H9 (cell line): ENCODE data around the gene CAVIN1. TPM values are rescaled to one million over a fixed set of nuclear protein-coding genes. Genes with fewer than 3 reads are reported as not detected.

Source experiments
- DNase-seq: peaks from one replicate; pipeline ENCODE4 v3.0.0-alpha.2; 2017
- H2AFZ ChIP-seq: one replicate; pipeline ENCODE4 v1.6.1; 2013; ENCODE audit warnings: mild to moderate bottlenecking, low read length, control low read depth, moderate library complexity
- H2AK5ac ChIP-seq: 2 replicates; pipeline ENCODE4 v1.6.1; 2013; ENCODE audit warnings: low read length, control low read depth, mixed read lengths; ENCODE audit not compliant: insufficient read length
- H2BK120ac ChIP-seq: one replicate; pipeline ENCODE4 v1.6.1; 2013; ENCODE audit warnings: low read depth, mild to moderate bottlenecking, low read length, control low read depth, inconsistent platforms; ENCODE audit not compliant: poor library complexity, severe bottlenecking
- H2BK12ac ChIP-seq: 2 replicates; pipeline ENCODE4 v1.6.1; 2013; ENCODE audit warnings: low read length, control low read depth, mixed read lengths, low read depth; ENCODE audit not compliant: insufficient read length
- H2BK15ac ChIP-seq: 2 replicates; pipeline ENCODE4 v1.6.1; 2013; ENCODE audit warnings: low read depth, low read length, control low read depth
- H2BK20ac ChIP-seq: one replicate; pipeline ENCODE4 v1.6.1; 2013; ENCODE audit warnings: low read depth, mild to moderate bottlenecking, low read length, control low read depth, inconsistent platforms; ENCODE audit not compliant: poor library complexity, severe bottlenecking
- H2BK5ac ChIP-seq: 2 replicates; pipeline ENCODE4 v1.6.1; 2013; ENCODE audit warnings: low read length, control low read depth, mixed read lengths; ENCODE audit not compliant: insufficient read length
- H3K14ac ChIP-seq: 2 replicates; pipeline ENCODE4 v1.6.1; 2013; ENCODE audit warnings: low read length, control low read depth; ENCODE audit not compliant: insufficient read depth
- H3K18ac ChIP-seq: 2 replicates; pipeline ENCODE4 v1.6.1; 2013; ENCODE audit warnings: low read depth, mild to moderate bottlenecking, mixed read lengths, low read length, control low read depth; ENCODE audit not compliant: insufficient read length
- H3K23ac ChIP-seq: 2 replicates; pipeline ENCODE4 v1.6.1; 2013; ENCODE audit warnings: low read length, control low read depth, mixed read lengths, low read depth; ENCODE audit not compliant: insufficient read length
- H3K23me2 ChIP-seq: 2 replicates; pipeline ENCODE4 v1.6.1; 2013; ENCODE audit warnings: low read depth, mild to moderate bottlenecking, mixed read lengths, low read length, control low read depth; ENCODE audit not compliant: insufficient read length, poor library complexity, severe bottlenecking
- H3K27ac ChIP-seq: 2 replicates; pipeline ENCODE4 v1.5.1; 2013; ENCODE audit warnings: low read length, control low read depth, mixed read lengths, low read depth; ENCODE audit not compliant: insufficient read length
- H3K27me3 ChIP-seq: 2 replicates; pipeline ENCODE4 v1.6.1; 2013; ENCODE audit warnings: low read length, control low read depth, inconsistent platforms; ENCODE audit not compliant: insufficient read depth
- H3K4ac ChIP-seq: 2 replicates; pipeline ENCODE4 v1.6.1; 2013; ENCODE audit warnings: low read depth, mild to moderate bottlenecking, control low read depth, inconsistent platforms, low read length, moderate library complexity
- H3K4me1 ChIP-seq: 2 replicates; pipeline ENCODE4 v1.6.1; 2013; ENCODE audit warnings: low read length, control low read depth, inconsistent platforms; ENCODE audit not compliant: insufficient read depth
- H3K4me2 ChIP-seq: 2 replicates; pipeline ENCODE4 v1.6.1; 2013; ENCODE audit warnings: low read length, control low read depth, mixed read lengths; ENCODE audit not compliant: insufficient read length, insufficient read depth
- H3K56ac ChIP-seq: 2 replicates; pipeline ENCODE4 v1.6.1; 2013; ENCODE audit warnings: low read depth, mild to moderate bottlenecking, mixed read lengths, low read length, control low read depth; ENCODE audit not compliant: insufficient read length
- H3K79me1 ChIP-seq: 2 replicates; pipeline ENCODE4 v1.6.1; 2013; ENCODE audit warnings: low read depth, mild to moderate bottlenecking, moderate library complexity, low read length, control low read depth, inconsistent platforms; ENCODE audit not compliant: insufficient read depth, poor library complexity, severe bottlenecking
- H3K79me2 ChIP-seq: 2 replicates; pipeline ENCODE4 v1.6.1; 2013; ENCODE audit warnings: low read length, control low read depth, inconsistent platforms; ENCODE audit not compliant: insufficient read depth
- H3K9ac ChIP-seq: 2 replicates; pipeline ENCODE4 v1.6.1; 2013; ENCODE audit warnings: low read length, control low read depth, mixed read lengths; ENCODE audit not compliant: insufficient read length; ENCODE audit errors: extremely low read depth
- H3K9me3 ChIP-seq: one replicate; pipeline ENCODE4 v1.6.1; 2013; ENCODE audit warnings: low read depth, low read length, inconsistent platforms; ENCODE audit not compliant: control insufficient read depth
- H3T11ph ChIP-seq: one replicate; pipeline ENCODE4 v1.6.1; 2013; ENCODE audit warnings: mild to moderate bottlenecking, low read length, control low read depth, inconsistent platforms
- H4K20me1 ChIP-seq: one replicate; pipeline ENCODE4 v1.6.1; 2013; ENCODE audit not compliant: control insufficient read depth, insufficient read length, insufficient read depth
- H4K5ac ChIP-seq: 2 replicates; pipeline ENCODE4 v1.6.1; 2013; ENCODE audit warnings: low read depth, mild to moderate bottlenecking, mixed read lengths, low read length, control low read depth; ENCODE audit not compliant: insufficient read length
- H4K8ac ChIP-seq: replicated peaks from 2 replicates; pipeline ENCODE4 v1.6.1; 2013; ENCODE audit warnings: low read length, control low read depth, mixed read lengths, low read depth; ENCODE audit not compliant: insufficient read length
- H4K91ac ChIP-seq: 2 replicates; pipeline ENCODE4 v1.6.1; 2013; ENCODE audit warnings: low read depth, mild to moderate bottlenecking, moderate library complexity, mixed read lengths, low read length, control low read depth; ENCODE audit not compliant: insufficient read length
- H3K27ac Mint-ChIP-seq, 3 experiments: 2 replicates in 2 of 3; 3 replicates in 1 of 3; pipeline ENCODE4 v1.8.0; 2020 to 2021; ENCODE audit warnings: mixed read lengths in 3 of 3, mild to moderate bottlenecking in 1 of 3, moderate library complexity in 1 of 3
- H3K27me3 Mint-ChIP-seq: 2 replicates; pipeline ENCODE4 v1.8.0; 2021; ENCODE audit warnings: low read depth, mild to moderate bottlenecking, moderate library complexity, mixed read lengths
- H3K36me3 Mint-ChIP-seq, 3 experiments: 2 replicates in 2 of 3; 3 replicates in 1 of 3; pipeline ENCODE4 v1.8.0; 2020 to 2021; ENCODE audit warnings: low read depth in 3 of 3, mixed read lengths in 3 of 3; ENCODE audit not compliant: insufficient read depth in 1 of 3
- H3K4me1 Mint-ChIP-seq, 2 experiments: 2 replicates each; pipeline ENCODE4 v1.8.0; 2020; ENCODE audit warnings: mixed read lengths in 2 of 2
- H3K4me3 Mint-ChIP-seq, 2 experiments: 2 replicates in 1 of 2; 3 replicates in 1 of 2; pipeline ENCODE4 v1.8.0; 2020 to 2021; ENCODE audit warnings: mild to moderate bottlenecking in 2 of 2, mixed read lengths in 2 of 2, moderate library complexity in 1 of 2
- H3K9me3 Mint-ChIP-seq, 2 experiments: 2 replicates in 1 of 2; 3 replicates in 1 of 2; pipeline ENCODE4 v1.8.0; 2020; ENCODE audit warnings: mild to moderate bottlenecking in 2 of 2, mixed read lengths in 2 of 2, moderate library complexity in 1 of 2
- CTCF ChIP-seq: fragments of 200-600 bp; sonication (generic); conservative IDR thresholded peaks from 3 replicates; pipeline ENCODE4 v1.8.0; 2021; ENCODE audit warnings: antibody characterized with exemption, mild to moderate bottlenecking
- whole genome bisulfite sequencing: extraction: QIAGEN DNeasy Blood & Tissue Kit; methylation state at CpG from one replicate; pipeline ENCODE4 v1.1.7; 2013; ENCODE audit warnings: missing lambda C conversion rate, low lambda C conversion rate, mixed read lengths; ENCODE audit not compliant: insufficient read length; ENCODE audit errors: extremely low coverage; 5-methylcytosine and 5-hydroxymethylcytosine counted together
- total RNA-seq: library from RNA; stranded (reverse); gene quantifications from 2 replicates; pipeline ENCODE4 v1.2.1, GENCODE V29; 2021

Gene CAVIN1
- total RNA-seq, 1 experiment from 2014 or later: 65.2 TPM

GRCh38 chr17:42441371-42442195, 18.5 kb upstream of the CAVIN1 start:
- Histone ChIP-seq H3K79me1 (no peaks in the 10 kb centered on the region), H3K23ac (no peak overlapping the region), H2AFZ (no peak overlapping the region), H3K4me2 (no peak overlapping the region), H3K27ac (no peak overlapping the region), H4K5ac (no peak overlapping the region), H3K14ac (no peak overlapping the region), H3K56ac (no peak overlapping the region), H2BK12ac (no peak overlapping the region), H2AK5ac (no peak overlapping the region), H3K4ac (no peak overlapping the region), H2BK120ac (no peak overlapping the region), H2BK5ac (no peak overlapping the region), H3K4me1 (peaks cover 2% of the 10 kb centered on the region; the same call in 1 of the 2 replicates), H2BK15ac (no peak overlapping the region), H4K20me1 (no peaks in the 10 kb centered on the region), H3K23me2 (no peaks in the 10 kb centered on the region), H3K79me2 (no peaks in the 10 kb centered on the region), H3K18ac (no peak overlapping the region), H2BK20ac (no peak overlapping the region), H3T11ph (no peak overlapping the region), H4K8ac (no peak overlapping the region), H3K9me3 (no peaks in the 10 kb centered on the region), H3K9ac (no peak overlapping the region), H3K27me3 (no peaks in the 10 kb centered on the region), H4K91ac (no peak overlapping the region)
- Mint-ChIP-seq H3K4me3 (no peak overlapping the region), H3K36me3 (no peaks in the 10 kb centered on the region), H3K27ac (peak overlapping the region in 2 of 3 experiments; percentile 50 to 52; a peak in 4 of 7 replicates), H3K9me3 (peaks cover 4 to 6% of the 10 kb centered on the region in 2 experiments; a peak in 3 of 5 replicates), H3K4me1 (peaks cover 10 to 13% of the 10 kb centered on the region in 2 experiments), H3K27me3 (no peaks in the 10 kb centered on the region)
- no CpG with 5 or more reads among the region's 7 CpGs for WGBS
- no peak for DNase-seq
- TF ChIP-seq CTCF: no peak
